Tongue (tissue), 2 donors: Measurements from ENCODE around the gene EDARADD. TPM values are rescaled to one million over a fixed set of nuclear protein-coding genes. Genes with fewer than 3 reads are reported as not detected.
"Not testable (repeated sequence)": the region's sequence is repeated elsewhere in the genome, so short reads cannot be mapped to it uniquely, and the experiment has no call there.

ENCODE experiments used
- DNase-seq: peaks from one replicate; pipeline ENCODE4 v3.0.0-alpha.2; 2015
- total RNA-seq: library from RNA; depleted of rRNA; stranded (reverse); fragments of >200 nt; gene quantifications from one replicate; pipeline ENCODE4 v1.2.3, GENCODE V29; 2014

EDARADD gene
- total RNA-seq: 1.4 TPM

GRCh38 chr1:236393681-236394481 is at the start of gene EDARADD:
EDARADD (plus strand) TSS chr1:236394286; CDS start chr1:236394445, 159 bp downstream.
- no peak for DNase-seq

GRCh38 chr1:236345728-236346127 is 48.4 kb upstream of the EDARADD start:
- no peak for DNase-seq

GRCh38 chr1:236348071-236348470 is 46.0 kb upstream of the EDARADD start:
- DNase-seq: no peak

GRCh38 chr1:236350308-236350707 is 43.8 kb upstream of the EDARADD start:
- DNase-seq: no peak

- DNase-seq: no peak
Observed at GRCh38 chr1:236351875-236352573, 42.1 kb upstream of the EDARADD start.

- not testable (repeated sequence) for DNase-seq
Observed at GRCh38 chr1:236352747-236353146, 41.3 kb upstream of the EDARADD start.

GRCh38 chr1:236353813-236354212 is 40.3 kb upstream of the EDARADD start:
- DNase-seq: no peak

GRCh38 chr1:236354330-236355147 is 39.5 kb upstream of the EDARADD start:
- DNase-seq: no peak

- DNase-seq: no peak
Observed at GRCh38 chr1:236356141-236356540, 37.9 kb upstream of the EDARADD start.

- DNase-seq: no peak
Observed at GRCh38 chr1:236361909-236362590, 32.0 kb upstream of the EDARADD start.

- no peak for DNase-seq
Observed at GRCh38 chr1:236363237-236363636, 30.8 kb upstream of the EDARADD start.

GRCh38 chr1:236365999-236366570 is 28.0 kb upstream of the EDARADD start:
- no peak for DNase-seq

GRCh38 chr1:236366681-236367080 is 27.4 kb upstream of the EDARADD start:
- DNase-seq: not testable (repeated sequence)

- DNase-seq: no peak
Observed at GRCh38 chr1:236370420-236370819, 23.7 kb upstream of the EDARADD start.

GRCh38 chr1:236371083-236371482 is 23.0 kb upstream of the EDARADD start:
- DNase-seq: no peak

- no peak for DNase-seq
Observed at GRCh38 chr1:236377832-236378535, 16.1 kb upstream of the EDARADD start.

GRCh38 chr1:236381565-236382158 is 12.4 kb upstream of the EDARADD start:
- no peak for DNase-seq

- DNase-seq: no peak
Observed at GRCh38 chr1:236388332-236388731, 5.8 kb upstream of the EDARADD start.

GRCh38 chr1:236389253-236389652 is 4.8 kb upstream of the EDARADD start:
- no peak for DNase-seq

GRCh38 chr1:236391008-236391407 is 3.1 kb upstream of the EDARADD start:
- DNase-seq: no peak

- DNase-seq: no peak
Observed at GRCh38 chr1:236392182-236392581, 1.9 kb upstream of the EDARADD start.
